ENCODE results near the gene RIC8A.
"Not testable (repeated sequence)": the region's sequence is repeated elsewhere in the genome, so short reads cannot be mapped to it uniquely, and the experiment has no call there.

RIC8A gene

DNA sequence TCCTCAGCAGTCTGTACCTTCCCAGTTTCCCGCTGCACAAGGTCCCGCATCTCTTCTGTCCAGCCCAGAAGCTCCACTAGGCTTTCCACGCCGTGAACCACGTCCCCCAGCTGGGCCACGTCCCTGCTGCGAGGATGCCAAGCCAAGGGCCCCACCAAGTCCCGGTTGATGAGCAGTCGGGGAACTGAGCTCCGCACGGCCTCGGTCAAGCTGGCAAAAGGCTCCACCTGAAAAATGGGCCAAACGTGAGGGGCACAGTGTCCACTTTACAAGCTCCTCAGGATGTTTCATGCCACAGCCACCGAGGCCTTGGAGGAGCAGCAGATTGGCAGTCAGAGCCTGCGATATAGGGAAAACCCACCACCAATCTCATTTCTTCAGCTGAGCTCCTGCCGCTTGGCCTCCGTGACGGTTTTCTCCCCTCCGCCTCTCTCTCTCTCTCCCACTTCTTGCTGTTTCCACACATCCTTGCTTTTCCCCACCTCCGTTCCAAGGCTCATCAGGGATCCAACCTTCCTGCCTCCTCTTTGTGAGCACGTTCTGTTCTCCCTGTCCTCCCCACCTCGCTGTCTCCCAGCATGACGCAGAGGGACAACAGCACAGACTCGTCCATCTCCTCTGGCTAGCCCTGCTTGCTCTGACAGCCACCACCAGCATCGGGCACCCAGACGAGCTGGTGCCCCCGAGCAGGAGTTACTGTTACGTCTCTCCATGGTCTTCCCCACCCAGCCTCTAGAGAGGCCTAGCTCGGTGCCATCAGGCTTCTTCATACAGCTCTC is 11.5 kb downstream of the RIC8A start:
- no peak overlapping the region for H3K27ac ChIP-seq
- no peak for TF ChIP-seq CTCF (conservative IDR thresholded peaks at IDR 0.05)

DNA sequence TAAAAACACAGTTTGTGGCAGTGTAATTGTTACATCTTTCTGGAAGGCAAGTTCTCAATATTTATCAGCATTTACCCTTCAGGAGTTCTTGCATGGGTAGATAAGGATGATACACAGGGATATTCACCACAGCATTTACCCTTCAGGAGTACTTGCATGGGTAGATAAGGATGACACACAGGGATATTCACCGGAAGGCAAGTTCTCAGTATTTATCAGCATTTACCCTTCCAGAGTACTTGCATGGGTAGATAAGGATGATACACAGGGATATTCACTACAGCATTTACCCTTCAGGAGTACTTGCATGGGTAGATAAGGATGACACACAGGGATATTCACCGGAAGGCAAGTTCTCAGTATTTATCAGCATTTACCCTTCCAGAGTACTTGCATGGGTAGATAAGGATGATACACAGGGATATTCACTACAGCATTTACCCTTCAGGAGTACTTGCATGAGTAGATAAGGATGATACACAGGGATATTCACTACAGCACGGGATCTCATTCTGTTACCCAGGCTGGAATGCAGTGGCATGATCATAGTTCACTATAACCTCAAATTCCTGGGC is 13.2 kb downstream of the RIC8A start:
- H3K27ac ChIP-seq = not testable (repeated sequence)

- no peak for TF ChIP-seq CTCF (conservative IDR thresholded peaks at IDR 0.05)
- H3K27ac ChIP-seq = no peak overlapping the region
Observed at GRCh38 chr11:221539-221938, 14.0 kb downstream of the RIC8A start.

DNA sequence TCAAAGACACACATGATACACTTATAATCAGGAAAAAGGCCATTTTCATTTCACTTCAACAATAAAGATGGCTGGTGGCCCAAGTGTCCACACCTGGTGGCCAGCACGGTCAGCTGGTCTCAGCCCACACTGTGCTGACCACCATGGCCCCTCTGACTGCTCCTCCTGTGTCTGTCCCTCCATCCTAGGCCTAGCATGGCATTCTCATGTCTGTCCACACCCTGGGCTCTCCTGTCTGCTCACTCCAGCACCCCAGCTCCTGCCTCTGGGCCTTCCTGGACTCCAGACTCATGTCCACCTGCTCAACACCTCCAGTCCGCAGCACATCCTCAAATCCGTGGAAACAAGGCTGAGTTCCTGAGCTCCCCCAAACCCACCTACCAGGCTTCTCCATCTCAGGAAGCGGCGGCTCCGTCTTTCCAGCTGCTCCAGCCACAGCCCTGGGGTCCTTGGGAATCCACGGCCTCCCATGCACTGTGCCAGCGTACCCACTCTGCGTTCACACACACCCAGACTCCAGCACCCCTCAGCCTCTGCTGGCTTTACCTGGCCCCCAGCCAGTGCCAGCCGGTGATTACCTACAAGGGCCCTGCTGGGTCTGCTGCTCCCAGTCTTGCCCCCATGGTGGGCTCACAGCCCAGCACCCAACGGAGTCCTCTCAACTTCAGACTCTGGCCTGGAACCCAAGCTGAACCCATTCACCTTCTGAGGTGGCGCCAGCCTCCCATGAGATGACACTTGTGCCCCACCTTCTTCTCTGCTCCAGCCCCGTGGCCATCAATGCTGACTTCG is 14.7 kb downstream of the RIC8A start:
- no peak overlapping the region for H3K27ac ChIP-seq
- no peak for TF ChIP-seq CTCF (conservative IDR thresholded peaks at IDR 0.05)

DNA sequence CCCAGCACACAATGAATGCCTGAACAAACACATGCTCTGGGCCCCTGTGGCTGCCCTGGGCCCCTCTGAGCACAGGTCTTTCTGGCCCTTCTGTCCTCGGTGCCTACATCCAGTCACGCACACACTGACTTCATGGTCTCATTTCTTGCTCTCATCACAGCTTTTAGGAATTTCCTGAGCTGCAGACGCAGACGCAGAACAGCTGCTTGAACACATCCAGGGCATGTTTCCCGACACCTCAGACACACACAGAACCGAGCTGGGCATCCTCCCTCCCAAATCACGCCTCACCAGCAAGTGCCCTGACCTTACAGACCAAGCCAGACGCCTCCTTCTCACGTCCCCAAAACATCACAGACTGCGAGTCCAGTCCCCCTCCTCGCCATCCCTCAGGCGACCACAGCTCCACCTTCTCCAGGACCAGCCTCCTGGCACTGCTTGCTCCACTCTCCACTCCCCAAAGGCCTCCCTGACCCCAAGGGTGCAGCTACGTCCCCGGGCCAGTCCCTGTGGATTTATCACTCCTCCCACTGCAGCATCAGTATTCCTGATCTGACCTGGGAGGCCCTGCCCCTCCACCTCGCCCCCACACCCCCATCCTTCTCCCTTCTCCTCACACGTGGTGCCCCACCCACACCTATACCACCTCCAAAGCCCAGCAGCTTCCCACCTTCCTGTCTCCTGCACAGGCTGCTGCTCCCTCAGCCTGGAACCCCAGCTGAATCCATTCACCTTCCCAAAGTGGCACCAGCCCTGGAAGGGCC is 15.7 kb downstream of the RIC8A start:
- no peak for TF ChIP-seq CTCF (conservative IDR thresholded peaks at IDR 0.05)
- H3K27ac ChIP-seq = no peak overlapping the region

DNA sequence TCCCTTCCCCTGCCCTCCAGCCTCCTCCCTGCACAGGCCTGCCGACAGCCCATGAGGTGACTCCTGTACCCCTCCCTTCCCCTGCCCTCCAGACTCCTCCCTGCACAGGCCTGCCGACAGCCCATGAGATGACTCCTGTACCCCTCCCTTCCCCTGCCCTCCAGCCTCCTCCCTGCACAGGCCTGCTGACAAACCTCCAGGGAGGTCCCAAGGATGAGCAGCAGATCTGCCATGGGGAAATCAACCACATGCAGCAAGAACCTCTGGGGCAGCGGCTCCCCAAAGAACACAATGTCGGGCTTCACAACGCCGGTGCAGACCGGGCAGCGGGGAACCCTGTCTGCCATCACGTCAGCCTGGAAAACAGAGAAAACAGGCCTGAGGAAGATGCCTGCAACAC is 16.4 kb downstream of the RIC8A start:
- H3K27ac ChIP-seq = no peak overlapping the region
- no peak for TF ChIP-seq CTCF (conservative IDR thresholded peaks at IDR 0.05)

GRCh38 chr11:224424-224823 is 16.9 kb downstream of the RIC8A start:
- H3K27ac ChIP-seq = no peak overlapping the region
- no peak for TF ChIP-seq CTCF (conservative IDR thresholded peaks at IDR 0.05)

Data from VCaP (cell line).